NCI-H226 (cell line): Measurements from ENCODE around the gene KCNJ1.
A peak's percentile ranks its signal among the peaks of the same experiment; 100 is the strongest.

Source experiments
- DNase-seq: peaks from one replicate; pipeline ENCODE4 v3.0.0-alpha.2; 2015

Gene KCNJ1

DNA sequence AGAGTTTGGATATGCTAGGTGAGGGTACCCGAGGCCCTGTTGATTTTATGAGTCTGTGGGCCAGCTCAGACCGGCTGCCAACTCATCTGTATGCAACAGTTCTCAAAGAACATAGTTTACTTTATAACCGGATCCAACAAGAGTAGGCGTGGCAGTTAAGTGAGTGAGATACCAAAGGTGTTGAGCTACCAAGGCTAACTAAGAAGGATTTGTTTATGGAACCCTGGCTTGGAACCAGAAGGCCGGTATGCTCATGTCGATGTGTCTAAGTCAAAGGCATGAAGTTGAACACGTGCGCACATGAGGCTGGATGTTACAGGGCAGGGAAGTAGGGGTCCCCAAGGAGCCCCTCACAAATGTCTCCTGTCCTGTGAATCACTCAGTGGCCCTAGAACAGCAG lies at the start of gene KCNJ1:
KCNJ1 (minus strand) TSS at position 20 of the 400 bp plus-strand sequence. CDS start 27,053 bp downstream, outside the sequence.
- DNase-seq, result no peak

DNA sequence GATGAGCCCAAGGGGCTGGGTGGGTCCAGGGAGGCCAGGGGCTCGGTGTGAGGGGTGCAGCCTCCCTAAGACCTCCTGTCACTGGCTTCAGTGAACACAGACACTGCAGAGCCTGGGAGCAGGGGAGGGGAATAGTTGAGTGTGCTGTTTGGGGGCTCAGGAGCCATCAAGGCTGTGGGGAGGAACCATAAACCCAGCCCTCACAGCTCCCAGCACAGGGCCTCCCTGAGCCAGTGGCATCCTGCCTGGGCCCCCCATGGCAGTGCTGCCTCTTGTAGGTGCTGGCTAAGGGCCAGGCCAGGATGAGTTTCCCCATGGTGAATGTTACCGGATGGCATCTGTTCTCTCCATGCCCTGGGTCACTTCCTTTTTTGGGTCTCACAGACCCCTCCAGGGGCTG lies 49.6 kb upstream of the KCNJ1 start:
- DNase-seq, result no peak

DNA sequence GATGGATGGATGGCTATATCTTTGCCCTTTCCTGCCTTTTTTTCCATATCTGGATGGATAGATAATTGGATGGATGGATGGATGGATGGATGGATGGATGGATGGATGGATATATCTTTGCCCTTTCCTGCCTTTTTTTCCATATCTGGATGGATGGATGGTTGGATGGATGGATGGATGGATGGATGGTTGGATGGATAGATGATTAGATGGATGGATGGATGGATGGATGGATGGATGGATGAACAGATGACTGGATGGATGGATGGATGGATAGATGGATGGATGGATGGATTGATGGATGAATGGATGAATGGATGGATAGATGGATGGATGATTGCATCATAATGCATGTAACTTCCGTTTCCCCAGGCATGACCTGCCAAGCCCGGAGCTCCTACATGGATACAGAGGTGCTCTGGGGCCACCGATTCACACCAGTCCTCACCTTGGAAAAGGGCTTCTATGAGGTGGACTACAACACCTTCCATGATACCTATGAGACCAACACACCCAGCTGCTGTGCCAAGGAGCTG lies 49.0 kb upstream of the KCNJ1 start:
- DNase-seq, result no peak

DNA sequence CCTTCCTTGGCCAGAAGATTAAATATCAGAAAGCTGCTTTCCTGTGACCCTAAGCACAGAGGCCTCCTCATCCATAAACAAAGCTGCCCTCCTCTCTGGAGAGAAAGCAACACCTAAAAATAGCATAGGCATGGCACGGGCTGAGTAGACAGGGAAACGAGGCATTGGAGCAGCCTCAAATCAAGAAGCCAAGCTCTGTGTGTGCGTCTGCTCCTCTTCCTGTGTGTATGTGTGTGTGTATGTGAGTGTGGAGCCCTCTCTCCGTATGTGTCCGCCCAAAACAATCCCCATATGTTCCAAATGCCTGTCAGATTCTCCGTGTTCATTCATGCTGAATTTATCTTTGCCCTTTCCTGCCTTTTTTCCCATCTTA lies 48.0 kb upstream of the KCNJ1 start:
- no peak for DNase-seq

DNA sequence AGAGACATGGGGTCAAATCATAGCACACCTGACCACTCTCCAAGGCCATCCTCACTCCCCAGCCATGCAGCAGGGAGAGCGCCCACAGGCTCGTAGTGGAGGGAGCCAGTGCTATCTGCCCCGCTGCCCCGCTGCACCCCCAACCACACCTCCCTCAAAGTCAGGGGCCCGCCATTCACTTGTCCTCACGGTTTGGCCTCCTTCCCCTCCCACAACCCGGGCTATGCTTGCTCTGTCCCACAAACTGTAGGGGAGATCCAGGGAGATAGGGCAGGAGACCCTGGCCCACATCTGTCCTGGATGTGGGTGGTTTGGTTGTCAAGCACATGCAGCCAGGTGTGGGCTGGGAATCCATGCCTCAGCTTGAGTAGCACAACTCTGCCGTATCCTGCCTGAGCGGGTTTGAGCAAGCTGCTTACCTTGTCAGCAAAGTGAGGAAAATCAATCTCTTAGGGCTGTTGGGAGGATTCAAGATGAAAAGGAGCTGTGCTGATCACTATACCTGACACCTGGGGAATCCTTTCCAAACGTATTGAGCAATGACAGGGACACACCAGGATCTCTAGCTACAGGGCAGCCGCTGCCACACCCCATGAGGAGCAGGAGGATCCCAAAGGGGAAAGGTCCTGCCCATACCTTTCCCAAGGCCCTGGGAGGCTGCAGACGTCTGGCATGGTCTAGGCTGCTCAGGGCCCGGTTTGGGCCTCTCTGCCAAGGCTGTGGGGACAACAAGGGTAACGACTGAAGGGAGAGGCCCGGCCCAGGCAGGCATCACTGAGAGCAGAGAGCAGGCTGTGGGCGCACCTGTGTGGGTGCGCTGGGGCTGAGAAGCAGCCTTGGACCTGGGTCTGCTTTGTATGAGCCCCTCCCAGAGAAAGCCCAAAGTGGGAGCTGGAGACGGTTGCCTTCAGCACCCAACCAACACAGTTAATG lies 47.4 kb upstream of the KCNJ1 start:
- no peak for DNase-seq

DNA sequence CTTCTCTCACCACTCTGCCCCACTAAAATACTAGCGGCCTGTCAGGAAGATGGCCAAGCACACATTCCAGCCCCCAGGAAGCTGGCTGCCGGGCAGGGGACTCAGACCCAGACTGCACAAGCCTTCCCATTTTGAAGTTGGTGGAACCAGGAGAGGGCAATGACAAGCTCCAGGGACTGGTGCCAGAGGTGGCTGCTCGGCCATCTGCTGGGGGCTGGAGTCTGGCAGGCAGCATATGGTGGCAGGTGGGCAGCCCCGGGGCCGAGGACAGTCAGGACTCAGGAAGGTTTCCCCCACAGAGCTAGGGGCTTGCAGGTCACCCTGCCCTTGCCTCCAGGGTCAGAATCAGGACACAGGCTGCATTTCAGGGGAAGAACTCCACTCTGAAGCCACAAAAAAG lies 46.7 kb upstream of the KCNJ1 start:
- DNase-seq, result no peak

DNA sequence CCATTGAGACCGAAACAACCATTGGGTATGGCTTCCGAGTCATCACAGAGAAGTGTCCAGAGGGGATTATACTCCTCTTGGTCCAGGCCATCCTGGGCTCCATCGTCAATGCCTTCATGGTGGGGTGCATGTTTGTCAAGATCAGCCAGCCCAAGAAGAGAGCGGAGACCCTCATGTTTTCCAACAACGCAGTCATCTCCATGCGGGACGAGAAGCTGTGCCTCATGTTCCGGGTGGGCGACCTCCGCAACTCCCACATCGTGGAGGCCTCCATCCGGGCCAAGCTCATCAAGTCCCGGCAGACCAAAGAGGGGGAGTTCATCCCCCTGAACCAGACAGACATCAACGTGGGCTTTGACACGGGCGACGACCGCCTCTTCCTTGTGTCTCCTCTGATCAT lies 44.6 kb upstream of the KCNJ1 start:
- no peak for DNase-seq

DNA sequence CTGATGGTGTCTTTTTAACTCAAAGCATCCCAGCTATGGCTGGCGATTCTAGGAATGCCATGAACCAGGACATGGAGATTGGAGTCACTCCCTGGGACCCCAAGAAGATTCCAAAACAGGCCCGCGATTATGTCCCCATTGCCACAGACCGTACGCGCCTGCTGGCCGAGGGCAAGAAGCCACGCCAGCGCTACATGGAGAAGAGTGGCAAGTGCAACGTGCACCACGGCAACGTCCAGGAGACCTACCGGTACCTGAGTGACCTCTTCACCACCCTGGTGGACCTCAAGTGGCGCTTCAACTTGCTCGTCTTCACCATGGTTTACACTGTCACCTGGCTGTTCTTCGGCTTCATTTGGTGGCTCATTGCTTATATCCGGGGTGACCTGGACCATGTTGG lies 44.1 kb upstream of the KCNJ1 start:
- DNase-seq, result no peak

DNA sequence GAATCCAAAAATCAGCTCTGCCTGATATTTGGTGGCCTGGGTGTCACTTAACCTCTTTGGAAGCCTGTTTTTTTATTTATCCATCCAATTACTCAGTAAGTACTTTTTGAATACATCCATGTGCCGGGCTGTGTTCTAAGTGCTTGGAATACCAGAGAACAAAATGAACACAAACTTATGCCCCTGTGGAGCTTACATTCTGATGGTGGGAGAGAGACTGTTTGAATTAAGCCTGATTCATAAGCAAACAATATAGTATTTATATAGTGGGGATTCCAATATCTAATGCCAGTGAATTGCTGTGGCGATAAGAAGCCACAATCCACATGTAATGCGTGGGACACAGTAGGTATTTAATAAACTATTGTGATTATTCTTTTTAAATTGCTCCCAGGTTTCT lies 43.5 kb upstream of the KCNJ1 start:
- DNase-seq, result no peak

DNA sequence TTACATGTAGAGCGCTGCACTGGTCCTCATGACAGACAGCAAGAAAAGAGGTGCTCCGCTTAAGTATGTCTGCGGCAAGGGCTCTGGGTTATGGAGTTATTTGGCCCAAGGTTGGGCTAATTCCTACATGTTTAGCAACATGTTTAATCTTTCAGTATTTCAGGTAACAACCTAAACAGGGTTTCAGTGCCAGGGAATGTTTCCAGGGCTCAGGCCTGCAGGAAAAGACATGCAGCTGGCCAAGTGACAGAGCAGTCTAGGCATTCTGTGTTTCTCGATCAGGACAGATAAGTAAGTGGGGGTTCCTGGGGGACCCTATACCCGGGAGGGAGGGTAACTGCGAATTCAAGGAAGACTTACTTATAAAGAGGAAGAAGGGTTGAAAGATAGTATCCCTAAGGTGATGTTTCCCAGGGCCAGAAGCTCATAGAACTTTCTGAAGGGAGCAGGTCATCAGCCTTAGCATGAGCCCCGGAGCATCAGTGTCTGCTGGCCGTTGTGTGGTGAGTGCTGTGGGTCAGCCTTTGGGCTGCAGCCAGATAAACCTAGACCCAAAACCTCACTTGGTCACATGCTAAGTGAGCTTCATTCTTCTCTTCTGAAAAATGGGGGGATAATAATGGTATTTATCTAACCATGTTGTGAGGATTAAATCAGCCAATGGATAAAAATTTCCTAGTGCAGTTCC lies 42.5 kb upstream of the KCNJ1 start:
- DNase-seq, result no peak

DNA sequence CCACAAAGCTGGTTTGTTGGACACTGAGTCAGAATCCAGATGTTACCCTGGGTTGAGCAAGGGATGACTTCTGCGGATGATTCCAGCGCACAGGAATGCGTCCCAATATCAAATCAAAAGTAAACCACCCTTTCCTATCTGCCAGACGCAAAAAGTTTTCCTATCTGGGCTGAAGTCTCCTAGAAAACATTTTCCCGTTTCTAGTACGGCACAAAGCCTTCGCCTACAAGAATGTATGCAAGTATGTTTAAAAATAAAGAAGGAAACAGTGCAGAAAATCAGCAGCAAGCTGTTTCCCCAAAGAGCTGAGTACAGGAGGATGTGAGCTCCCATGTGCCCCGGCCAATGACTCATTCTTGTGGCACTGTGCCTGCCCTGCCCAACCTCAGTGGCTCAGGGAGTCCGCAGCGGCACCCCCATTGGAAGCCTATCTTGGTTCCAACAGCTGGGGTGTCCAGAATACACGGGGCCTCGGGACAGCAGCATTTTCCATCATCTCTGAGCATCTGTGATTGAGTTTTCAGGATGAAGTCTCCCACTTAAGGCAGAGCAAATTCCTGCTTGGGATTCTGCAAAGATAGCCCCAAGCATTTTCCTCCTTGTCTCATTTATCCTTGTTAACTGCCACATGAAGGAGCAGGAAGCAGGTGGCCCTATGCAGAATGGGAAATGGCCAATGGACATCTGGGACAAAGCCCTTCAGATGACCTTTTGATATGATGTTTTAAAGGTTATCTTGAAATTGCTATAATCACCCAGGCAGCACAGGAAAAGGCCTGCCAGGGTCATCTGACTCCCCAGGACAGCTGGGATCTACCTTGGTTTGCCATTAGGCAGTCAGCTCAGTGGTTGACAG lies 41.5 kb upstream of the KCNJ1 start:
- peak; percentile 40 for DNase-seq

DNA sequence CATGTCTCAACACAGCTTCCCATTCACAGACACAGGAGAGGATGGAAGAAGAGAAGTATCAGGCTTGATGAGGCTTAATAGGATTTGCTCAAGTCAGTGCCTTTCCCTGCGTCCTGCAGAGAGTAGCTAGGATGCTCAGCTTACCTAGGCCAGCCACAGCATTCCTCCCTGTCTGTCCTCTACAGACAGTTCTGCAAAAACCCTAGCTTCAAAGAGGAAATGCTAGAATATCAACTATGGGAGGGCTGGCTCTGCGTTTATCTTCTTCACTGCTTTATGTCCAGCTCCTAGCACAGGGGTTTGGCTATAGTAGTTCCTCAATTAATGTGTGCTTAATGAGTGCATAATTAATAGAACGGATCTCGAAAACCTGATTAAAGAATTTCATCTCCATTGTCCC lies 40.5 kb upstream of the KCNJ1 start:
- no peak for DNase-seq

DNA sequence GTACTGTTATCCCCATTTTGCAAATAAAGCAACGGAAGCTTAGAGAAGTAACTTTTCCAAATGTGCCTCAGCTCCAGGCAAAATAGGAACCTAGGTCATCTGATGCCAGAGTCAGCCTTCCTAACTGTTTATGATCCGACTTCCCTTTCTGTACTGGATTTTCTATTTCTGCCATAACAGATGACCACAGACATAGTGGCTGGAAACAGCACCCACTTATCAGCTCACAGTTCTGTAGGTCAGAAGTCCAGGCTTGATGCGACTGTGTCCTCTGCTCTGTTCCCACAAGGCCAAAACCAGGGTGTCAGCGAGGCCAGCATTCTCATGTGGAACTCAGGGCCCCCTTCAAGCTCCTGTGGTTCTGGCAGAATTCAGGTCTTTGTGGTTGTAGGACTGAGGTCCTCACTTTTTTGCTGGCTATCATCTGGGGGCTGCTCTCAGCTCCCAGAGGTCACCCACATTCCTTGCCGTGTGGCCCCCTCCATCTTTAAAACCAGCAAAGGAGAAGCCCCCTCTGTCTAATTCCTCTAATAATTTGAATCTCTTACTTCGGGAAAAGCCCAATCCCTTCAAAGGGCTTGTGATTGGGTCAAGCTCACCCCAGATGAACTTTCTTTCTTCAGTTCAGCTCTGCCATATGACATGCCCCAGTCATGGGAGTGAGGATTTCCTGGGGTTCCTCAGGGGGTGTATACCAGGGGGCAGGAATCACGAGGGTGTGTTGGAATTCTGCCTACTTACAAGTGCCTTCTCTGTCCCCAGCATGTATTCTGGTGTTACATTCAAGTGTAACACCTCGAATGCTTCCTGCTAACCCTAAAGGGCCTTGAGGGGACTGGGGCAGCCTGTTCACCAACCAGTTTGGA lies 39.3 kb upstream of the KCNJ1 start:
- no peak for DNase-seq

DNA sequence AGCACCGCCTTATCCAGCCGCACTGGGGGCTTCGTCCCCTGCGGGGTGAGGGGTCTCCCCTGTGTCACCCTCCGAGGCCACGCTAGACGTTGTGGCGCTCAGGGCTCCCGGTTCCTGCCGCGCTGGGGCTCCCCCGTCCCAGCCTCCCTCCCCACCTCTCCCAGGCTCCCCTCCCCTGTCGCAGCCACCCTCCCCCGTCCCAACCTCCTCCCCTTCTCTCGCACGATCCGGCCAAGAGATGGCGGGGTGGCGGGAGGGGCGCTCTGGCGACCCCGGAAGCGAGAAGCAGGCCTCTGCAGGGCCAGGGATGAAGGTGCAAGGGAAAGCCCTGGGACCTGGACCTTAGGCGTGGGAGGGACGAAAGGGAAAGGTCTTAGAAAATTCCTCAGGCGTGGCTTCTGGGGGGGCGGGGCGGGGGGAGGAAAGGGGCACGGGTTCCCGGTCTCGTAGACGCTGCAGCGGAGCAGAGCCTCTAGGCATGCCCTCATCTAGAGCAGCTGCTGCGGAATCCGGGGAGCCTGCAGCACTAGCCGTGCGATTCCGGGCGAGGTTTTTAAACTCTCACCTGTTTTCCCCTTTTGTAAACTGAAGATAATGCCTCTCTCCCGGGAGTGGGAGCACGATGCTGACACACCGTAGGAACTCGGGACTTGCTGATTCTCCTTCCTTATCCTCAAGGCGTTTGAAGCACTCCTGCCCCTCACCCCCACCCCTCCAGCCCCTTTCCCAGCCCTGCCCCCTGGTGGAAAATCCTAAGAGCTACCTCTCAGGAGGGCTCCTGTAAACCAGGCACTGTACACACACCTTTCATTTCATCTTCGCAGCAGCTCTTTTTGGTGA lies 38.5 kb upstream of the KCNJ1 start:
- DNase-seq, result peak; percentile 70

DNA sequence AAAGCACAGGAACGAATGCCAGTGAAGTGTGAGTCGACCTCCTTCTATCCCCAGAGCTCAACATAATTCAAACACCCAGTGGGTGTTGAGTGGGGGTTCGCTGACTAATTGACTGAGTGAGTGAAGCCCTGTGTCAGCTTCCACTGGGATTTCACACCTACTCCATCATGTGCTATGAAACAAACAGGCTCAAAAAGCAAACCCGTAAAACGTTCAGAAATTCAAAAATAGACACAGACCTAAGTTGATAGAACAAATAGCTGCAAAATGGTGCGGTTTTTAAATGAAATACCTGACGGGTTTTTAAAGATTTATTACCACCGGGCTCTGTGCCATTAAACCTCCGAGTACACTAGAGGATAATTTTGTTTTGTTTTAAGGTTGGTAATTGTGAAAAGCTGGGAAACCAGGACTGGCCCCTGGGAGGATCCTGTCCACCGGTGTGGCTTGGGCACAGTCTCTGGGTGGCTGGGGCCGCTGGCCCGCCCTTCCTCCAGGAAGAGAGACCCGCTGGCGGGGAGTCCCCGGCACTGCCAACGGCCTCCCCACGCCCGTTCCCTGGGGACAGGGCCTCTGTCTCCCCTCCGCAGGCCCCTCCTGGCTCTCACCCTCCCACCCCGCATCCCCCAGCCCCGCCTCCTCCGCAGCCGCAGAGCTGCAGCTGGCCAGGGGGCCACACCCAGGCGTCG lies 37.7 kb upstream of the KCNJ1 start:
- DNase-seq, result peak; percentile 60

DNA sequence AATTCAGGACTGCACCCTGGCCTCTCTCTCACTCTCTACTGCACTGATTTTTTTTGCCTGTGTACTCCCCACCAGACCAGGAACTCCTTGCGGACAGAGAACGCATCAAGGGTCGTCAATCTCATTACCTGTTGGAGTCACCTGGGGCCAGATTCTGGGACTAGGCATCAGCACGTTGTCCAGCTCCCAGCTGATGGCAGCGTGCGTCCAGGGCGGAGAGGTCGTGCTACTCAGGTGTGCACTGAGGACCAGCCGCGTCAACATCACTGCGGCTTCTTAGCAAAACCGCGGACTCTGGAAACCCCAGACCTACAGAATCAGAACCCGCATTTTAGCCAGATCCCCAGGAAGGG lies 37.2 kb upstream of the KCNJ1 start:
- no peak for DNase-seq

DNA sequence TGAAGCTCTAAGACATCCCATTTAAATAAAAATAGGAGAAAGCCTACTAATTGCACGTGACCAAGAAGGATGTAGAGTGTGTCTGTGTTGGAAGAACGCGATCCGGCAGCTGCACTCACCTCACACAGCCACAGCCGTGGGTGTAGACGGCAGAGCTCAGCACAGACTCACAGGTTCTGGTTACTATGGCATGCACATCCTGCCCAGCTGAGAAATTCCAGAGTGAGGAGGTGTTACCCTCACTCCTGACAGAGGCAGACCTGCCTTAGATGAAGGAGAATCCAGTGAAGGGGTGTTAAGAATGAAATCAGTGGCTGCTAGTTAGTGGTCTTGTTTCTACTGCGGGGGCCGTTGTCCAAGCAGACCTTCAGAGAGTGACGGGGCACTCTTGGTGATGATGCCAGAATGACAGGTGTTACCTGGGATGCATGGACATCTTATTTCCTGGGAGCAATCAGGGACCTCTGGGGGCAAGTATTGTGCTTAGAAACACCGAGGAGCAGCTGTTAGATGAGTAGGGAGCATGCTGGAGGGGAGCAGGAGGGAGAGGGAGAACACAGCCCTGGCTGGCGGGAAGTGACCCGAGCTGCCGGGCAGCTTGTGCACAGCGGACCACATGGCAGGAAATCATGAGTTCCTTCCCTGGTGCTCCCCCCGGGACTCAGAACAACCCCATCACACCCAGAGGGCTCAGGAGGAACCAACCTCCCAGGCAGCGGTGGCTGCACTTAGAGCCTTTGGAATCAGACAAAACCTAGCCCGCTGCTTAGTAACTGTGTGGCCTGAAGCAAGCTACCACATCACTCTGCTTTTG lies 36.4 kb upstream of the KCNJ1 start:
- DNase-seq, result peak; percentile 97

DNA sequence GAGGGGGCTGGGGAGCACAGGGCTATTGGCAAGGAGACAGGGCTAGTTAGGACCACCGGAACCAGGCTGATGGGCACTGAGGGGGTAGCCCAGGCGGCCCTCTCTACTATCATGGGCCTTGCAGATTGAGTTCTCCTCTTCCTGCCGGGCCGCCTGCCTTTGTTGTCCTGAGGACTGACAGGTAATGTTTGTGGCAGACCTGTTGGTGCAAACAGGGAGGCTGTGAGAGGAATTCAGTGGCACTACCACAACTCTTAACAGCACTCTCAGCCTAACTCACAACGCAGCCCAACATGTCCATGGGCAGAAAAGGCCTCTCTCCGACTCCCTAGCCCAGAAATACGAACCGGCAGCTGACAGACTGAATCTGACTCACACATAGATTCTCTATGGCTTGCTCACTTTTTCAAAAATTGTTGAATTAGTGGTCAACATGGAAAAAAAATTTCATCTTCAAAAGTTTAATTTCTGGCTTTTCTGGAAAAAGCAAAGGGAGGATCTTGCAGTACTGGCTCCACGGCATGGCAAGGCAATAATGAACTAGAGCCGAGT lies 35.5 kb upstream of the KCNJ1 start:
- peak; percentile 42 for DNase-seq
